HG02759 (cell line): ENCODE measurements around the gene DPM3.

Experiments used
- ATAC-seq: cut with Tn5 transposase; IDR thresholded peaks from one replicate; pipeline ENCODE4 v1.9.1; 2021; ENCODE audit warnings: mild to moderate bottlenecking, moderate library complexity; ENCODE audit not compliant: unreplicated experiment

DPM3 gene

DNA sequence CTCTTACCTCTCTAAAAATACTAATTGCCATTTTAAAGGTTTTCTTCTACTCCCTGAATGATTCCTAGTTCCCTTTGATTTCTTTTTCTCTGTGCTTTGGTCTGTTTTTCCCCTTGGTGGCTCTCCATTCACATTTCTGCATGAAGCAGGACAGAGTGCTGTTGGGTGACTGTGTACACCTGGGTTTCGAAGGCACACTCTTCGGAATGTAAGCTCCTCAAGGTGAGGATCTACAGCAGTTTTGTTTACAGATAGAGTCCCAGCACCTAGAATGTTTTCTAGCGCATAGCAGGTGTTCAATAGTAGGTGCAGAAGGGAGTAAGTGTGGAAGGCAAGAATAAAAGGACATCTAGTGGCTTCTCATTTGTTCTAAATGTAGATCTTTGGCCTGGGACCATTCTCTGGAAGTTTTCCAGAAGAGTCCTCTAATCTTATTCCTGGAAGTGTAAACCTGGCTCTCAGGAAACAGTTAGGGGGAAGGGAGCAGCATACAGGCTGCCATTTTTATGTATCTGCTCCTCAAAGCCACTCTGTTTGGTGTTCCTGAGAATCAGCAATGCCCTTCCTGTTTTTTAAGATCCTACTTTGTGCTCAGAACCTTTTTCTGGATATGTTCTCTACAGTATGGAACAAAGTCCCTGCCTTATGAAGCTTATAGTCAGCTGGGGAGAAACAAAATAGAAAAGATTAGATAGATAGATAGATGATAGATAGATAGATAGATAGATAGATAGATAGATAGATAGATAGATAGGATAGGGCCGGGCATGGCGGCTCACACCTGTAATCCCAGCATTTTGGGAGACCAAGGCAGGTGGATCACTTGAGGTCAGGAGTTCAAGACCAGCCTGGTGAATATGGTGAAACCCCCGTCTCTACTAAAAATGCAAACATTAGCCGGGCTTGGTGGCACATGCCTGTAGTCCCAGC is 35.5 kb downstream of the DPM3 start:
- ATAC-seq: no peak

DNA sequence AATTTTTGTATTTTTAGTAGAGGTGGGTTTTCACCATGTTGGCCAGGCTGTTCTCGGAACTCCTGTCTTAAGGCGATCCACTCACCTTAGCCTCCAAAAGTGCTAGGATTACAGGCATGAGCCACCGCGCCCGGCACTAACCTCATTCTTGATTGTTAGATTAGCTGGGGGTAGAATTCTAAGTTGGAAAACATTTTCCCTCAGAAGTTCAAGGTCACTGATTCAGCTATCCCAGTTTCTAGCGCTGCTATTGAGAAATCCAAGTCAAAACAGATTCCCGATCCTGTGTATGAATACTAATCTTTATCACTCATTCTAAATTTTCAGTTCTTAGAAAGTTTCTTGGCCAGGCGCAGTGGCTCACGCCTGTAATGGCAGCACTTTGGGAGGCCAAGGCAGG is 37.0 kb downstream of the DPM3 start:
- ATAC-seq: no peak

DNA sequence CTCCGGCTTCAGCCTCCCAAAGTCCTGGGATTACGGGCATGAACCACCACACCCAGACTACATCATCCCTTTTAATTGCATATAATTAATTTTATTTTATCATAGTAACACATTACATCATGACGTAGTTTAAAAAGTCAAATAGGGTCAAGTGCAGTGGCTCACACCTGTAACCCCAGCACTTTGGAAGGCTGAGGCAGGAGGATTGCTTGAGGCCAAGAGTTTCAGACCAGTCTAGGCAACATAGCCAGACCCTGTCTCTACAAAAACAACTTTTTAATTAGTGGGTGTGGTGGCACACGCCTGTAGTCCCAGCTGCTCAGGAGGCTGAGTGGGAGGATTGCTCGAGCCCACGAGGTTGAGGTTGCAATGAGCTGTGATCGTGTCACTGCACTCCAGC is 41.0 kb downstream of the DPM3 start:
- no peak for ATAC-seq

DNA sequence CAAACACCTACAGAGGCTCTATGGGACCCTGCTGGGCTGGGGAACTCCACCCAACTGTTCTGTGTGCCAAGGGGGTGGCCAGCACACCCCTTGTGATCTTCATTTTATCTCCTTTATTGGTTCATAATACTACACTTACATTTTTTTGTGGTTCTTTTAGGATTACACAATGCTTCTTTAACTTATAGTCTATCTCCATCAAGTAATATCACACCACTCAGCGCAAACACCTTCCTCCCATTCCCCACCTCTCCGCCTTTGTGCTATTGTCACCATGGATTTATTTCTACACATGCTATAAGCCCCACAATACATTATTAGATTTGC is 45.7 kb downstream of the DPM3 start:
- no peak for ATAC-seq

DNA sequence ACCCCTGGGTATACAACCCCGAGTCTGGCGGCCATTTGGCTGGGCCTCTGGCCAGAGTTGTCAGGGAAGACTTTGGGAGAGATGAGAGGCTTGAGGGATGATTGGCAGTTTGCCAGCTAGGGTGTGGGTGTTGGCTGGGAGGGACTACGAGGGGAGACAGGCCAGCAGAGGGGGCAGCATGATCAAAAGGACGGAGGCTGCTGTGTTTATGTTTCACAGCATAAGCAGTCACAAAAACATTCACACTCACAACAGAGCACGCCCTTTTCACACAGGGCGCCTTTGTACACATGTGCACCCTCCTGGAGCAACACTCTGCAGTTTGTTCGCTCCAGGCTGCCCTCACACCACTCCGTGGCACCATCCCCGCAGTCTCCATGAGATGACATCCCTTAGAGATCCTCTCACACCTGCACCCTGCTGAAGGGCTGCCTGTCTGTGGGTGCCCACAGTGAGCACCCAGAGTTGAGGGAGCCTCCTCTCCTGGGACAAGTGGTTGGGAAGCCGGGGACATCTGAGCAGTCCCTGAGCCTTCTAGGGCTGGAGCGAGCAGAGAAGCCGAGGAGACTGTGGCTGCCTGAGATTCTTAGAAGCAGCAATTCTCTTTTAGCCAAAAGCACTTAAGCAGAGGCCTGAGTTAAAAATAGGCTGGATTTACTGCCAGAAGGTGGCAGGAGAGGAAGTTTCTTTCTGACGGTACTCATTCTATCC is 46.3 kb downstream of the DPM3 start:
- ATAC-seq: no peak

DNA sequence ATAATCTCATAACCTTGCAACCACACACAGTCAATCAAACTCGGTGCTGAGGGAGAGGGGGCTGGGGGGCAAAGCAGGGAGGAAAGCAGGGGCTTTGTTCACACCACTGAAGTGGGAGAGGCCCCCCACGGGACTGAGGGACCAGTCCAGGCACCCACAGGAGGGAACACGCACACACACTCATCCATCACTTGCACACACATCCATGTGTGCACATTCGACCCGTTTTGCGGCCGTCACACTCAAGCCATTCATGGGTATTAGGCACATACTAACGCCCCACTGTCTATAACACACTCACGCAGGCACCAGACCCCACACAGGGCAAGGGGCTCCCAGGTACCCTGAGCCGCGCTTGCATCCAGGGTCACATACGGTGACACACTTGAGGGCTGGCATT is 47.7 kb downstream of the DPM3 start:
- no peak for ATAC-seq

DNA sequence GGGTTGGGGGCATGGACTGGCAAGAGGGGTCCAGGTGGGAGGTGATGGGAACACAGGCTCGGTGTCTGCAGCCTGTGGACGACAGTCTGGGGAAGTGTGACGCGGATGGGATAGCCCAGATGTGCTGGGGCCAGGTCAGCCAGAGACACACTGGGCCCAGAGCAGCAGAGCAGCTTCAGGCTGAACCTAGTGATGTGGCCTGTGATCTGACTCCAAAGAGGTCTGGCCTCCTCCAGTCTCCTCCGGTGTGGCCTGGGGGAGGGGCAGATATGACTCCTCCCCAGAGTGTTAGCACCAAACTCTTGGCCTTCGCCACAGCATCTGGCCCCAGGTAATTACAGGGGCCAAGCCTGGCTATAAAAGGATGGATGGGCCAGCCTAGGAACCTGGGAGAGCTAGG is 48.2 kb downstream of the DPM3 start:
- no peak for ATAC-seq

DNA sequence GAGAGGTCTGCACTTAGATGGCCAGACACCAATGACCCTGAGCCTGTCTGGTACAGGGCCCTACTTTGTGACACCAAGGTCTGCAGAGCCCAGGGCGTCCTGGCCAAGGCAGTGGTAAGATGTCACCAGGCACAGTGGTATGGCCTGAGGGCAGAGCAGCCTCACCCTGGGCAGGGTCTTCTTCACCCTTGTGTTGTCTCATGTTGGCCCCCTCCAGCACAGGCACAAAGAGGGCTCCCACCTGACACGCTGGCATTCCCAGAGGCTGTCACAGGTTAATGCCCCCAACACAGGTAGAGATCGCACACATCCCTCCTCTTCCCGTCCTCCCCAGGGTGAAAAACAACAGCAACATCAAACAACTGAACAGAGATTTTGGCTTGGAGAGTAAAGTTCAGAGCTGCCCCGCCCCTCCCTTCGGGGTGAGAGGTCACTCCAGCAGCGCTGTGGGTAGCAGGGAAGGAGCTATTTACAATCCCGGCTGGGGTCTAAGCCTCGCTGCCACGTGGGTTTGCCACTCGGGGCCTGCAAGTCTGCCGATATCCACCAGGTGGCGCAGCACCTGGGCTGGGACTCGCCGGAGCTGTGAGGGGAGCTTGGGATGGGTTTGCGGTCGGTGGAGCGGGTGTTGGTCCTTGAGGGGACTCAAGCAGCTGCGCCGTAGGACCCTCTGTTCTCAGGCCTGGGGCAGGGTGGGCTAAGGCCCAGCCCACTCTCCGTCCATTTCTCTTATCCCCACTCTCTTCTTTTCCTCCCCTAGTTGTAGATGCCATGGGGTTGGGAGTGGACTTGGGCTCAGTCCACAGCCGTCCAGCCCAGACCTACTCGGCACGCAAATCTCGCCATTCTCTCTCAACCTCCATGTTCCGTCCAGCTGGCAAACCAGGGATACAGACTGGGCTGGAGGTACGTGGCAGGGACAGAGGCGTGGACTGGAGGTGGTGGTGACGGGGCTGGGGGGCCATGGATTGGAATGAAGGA is 49.0 kb downstream of the DPM3 start:
- ATAC-seq: no peak
